D721Med (cell line): ENCODE data around the gene UBL4A.

Experiments used
- DNase-seq: peaks from one replicate; pipeline ENCODE4 v3.0.0; 2011; ENCODE audit warnings: low spot score; ENCODE audit not compliant: insufficient read length
- FAIRE-seq: peaks from 2 replicates; lab custom pipeline; 2011; peaks lifted over from hg19 to GRCh38; lab: Jason Lieb, UNC
- CTCF ChIP-seq: IDR thresholded peaks from 2 replicates; pipeline ENCODE4 v1.5.1; 2012; ENCODE audit warnings: mild to moderate bottlenecking, control low read depth; ENCODE audit not compliant: insufficient read depth; ENCODE audit errors: missing control alignments

UBL4A gene

DNA sequence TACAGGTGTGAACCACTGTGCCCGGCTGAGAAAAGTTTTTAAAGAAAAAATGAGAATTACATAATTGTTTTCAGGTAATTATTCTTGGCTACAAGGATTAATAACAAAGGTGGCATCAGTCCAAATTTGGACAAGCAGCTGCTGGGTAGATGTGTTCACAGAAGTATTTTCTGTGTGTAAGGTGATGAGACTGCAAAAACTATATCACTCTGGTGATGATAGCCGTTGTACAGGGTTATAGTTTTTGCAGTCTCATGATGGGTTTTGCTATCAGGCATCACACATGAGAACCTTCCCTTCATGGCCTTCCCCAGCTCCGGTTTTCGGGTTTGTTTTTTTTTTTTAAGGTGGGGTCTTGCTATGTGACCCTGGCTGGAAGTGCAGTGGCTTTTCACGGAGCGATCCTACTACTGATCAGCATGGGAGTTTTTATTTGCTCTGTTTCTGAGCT is 9.1 kb upstream of the UBL4A start:
- FAIRE-seq (no peak), DNase-seq (no peak)
- TF ChIP-seq CTCF = no peak

DNA sequence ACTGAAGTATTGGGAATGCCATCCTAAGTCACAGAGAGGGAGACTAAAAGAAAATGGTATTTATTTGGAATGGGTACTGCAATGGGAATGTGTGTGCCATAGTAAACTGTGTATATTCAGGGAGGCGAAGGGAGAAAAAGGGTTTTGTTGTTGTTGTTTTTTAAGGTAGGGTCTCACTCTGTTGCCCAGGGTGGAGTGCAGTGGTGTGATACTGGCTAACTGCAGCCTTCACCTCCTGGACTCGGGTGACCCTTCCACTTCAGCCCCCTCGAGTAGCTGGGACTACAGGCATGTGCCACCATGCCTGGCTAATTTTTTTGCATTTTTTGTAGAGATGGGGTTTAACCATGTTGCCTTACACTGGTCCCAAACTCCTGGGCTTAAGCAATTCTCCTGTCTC is 8.3 kb upstream of the UBL4A start:
- FAIRE-seq = no peak
- no peak for DNase-seq

GRCh38 chrX:154490414-154491083 is 4.1 kb upstream of the UBL4A start, which contains the start of gene SLC10A3:
Gene SLC10A3 (minus strand): TSS chrX:154490629. CDS start chrX:154488940, 1,689 bp downstream.
- FAIRE-seq = no peak
- DNase-seq = peak; percentile 85
- TF ChIP-seq CTCF = peak; percentile 18

More for the DNA sequence above, 8.3 kb upstream of the UBL4A start:
- no peak for TF ChIP-seq CTCF

- TF ChIP-seq CTCF = no peak
- FAIRE-seq (no peak), DNase-seq (no peak)
Measured at GRCh38 chrX:154490021-154490413, 3.6 kb upstream of the UBL4A start.

DNA sequence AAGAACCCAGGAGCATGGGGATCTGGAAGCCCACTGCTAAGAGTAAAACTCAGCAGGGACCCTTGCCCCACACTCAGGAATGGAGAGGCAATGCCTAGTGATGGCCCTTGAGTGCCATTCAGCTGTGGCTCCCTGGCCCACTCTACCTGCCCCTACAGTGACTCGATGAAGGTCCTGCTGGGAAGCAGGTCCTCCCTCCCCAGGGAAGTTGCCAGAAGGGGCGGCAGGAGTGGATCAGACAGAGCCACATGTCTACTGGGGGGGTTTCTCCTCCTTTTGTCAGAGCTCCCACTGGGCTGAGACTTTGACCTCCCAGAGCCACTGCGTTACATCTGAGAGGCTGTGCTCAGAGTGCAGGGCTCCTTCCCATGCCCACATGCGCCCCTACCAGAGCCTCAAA is 2.8 kb upstream of the UBL4A start:
- TF ChIP-seq CTCF = no peak
- FAIRE-seq (no peak), DNase-seq (no peak)

DNA sequence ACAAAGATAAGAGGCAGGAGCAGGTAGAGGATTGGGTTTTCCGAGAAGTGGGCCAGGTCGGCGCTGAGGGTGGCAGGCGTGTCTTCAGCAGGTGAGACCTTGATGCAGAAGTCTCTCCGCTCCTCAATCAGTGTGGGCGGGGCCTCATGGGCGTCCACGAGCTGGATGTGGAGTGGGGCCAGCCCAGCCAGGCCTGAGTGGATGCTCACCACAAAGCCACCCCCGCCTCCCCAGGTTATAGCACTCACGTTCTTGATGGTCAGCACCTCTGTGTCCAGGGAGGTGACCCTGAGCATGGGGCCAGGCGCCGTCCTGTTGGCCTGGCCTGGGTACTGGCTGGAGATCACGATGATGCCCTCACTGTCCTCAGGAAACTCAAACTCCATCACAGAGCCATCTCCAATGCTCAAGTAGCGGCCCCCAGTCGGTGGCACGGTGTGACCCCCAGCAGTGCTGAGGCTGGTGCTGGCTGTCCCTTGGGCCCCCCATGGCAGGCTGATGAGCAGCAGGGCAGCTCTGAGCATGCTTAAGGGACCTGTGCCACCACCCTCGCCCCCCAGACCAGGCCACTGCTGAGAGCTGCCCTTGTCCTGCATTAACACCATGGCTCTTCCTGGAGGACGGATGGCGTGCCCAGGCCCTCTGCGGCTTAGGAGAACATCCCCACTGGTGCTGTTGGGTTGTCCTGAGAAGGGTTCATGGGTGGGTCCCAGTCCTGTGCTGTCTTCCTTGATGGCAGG is 2.1 kb upstream of the UBL4A start:
- no peak for TF ChIP-seq CTCF
- FAIRE-seq (no peak), DNase-seq (no peak)
